T-helper 9 cell (primary cell): ENCODE results near the gene REL.
"Not testable (repeated sequence)": the region's sequence is repeated elsewhere in the genome, so short reads cannot be mapped to it uniquely, and the experiment has no call there.

Experiments used
- DNase-seq: peaks from one replicate; pipeline ENCODE4 v3.0.0-alpha.2; 2020

The REL gene

DNA sequence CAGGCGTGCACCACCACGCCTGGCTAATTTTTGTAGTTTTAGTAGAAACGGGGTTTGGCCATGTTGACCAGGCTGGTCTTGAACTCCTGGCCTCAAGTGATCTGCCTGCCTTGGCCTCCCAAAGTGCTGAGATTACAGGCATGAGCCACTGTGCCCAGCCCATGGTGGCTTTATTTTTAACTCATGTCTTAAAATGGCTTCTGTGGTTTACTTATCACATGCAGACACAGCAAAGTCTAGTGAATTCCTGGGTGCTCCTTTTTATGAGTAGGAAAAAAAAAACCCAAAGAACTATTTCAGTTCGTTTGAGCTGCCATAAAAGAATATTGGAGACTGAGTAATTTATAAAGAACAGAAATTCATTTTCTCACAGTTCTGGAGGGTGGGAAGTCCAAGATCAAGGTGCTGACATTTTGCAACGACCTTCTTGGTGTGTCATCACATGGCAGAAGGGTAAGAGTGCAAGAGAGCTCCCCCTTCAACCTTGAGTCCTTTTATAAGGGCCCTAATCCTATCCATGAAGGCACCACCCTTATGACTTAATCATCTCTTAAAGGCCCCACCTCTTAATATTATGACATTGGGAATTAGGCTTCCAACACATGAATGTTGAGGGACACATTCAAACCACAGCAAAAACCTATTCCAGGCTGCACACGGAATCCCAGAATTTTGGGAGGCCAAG lies 12.6 kb upstream of the REL start:
- no peak for DNase-seq

DNA sequence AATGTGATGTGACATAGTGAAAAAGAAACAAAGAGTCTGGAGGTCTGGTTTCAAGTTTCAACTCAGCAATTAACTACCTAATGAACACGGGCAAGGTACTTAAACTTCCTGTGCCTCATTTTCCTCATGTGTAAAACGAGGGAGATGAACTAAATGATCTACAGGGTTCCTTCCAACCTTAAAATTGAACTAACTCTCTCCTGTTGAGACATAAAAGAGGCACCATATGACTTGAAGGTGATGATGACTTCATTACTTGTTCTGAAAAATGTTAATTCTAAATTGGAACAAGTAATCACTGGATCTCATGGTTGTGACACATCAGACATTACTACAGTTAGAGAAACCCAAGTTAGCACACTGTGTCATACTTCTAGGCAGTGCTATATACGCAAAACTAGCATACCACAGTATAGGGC lies 8.9 kb upstream of the REL start:
- no peak for DNase-seq

DNA sequence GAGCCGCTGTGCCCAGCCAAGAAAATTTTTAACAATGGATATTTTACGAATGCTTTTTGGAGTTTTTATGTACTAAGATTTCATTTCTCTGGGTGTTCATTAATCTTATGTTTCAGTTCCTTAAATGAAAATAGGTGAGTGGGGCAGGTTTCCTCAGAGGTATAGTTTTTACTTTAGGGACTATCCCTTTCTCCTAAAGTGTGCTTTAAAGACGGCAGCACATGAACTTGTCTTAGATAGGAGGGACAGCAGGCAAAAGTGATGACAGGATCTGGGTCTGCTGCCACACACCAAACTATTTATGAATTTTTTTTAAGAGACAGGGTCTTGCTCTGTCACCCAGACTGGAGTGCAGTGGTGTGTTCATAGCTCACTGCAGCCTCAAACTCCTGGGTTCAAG lies 8.0 kb upstream of the REL start:
- no peak for DNase-seq

DNA sequence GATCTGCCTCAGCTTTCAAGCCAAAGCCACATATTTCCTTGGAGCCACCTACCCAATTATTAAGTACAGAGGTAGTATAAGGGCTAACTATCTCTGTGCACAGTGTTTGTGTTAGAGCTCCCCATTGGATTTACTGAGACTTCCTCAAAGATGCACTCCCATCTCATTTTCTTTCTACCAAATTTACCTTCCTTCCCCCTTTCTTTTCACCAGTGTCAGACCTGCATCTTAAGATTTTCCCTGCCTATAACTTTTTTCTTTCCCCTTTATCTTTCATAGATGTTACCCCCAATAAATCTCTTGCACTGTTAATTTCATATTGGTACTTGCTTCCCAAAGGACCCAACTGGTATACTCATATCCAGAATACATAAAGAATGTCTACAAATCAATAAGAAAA lies 5.9 kb upstream of the REL start:
- no peak for DNase-seq

DNA sequence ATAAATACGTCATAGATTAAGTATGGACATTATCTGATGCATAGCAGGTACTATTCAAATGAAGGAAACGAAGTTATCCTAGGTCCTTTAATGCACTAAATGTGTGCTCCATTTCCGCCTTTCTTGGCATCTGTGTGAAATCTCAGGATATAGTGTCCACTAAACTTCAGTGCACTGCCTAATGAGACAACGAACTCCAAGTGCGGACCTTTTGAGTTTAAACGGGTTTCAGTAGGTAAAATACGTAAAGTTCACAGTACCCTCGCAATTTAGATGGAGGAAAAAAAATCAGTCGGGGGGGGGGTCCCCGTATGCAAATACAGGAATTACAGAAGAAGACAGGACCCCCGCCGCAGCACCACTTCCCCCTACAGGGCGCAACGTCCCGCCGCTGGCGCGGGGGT lies 729 bp upstream of the REL start:
- DNase-seq: no peak

DNA sequence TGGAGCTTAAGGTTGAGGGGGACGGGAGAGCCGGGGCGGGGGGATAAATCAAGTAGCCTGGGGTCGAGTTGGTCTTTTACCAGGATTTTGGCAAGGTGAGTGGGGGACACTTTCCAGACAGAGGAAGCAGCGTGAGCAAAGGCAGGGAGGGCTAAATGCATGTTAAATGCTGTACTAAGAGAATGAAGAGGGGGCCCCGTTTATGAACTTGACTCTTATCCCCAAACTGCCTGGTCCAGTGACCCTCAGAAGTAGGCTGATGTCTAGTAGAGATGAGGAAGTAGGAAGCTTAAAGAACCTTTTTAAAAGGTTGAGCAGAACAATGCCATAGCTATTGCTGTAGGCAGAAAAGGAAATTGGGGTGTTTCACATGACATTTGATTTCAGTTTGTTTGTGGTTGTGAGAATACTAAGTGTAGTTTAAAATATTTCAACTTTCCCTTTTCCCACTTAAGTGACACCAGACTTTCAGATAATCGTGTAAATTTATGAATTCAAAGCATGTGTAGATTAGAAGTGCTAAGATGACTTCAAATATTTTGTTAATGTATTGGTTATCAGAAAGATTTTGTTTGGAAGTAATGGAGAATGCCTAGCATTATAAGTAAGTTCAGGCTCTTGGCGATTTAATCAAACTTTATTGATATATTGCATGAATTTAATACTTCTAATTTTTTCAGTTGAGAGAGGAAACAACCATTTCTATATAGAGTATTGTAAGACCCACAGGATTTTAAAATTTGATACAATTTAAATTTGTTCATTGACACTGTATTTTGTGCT lies 1.8 kb downstream of the REL start:
- DNase-seq: no peak

DNA sequence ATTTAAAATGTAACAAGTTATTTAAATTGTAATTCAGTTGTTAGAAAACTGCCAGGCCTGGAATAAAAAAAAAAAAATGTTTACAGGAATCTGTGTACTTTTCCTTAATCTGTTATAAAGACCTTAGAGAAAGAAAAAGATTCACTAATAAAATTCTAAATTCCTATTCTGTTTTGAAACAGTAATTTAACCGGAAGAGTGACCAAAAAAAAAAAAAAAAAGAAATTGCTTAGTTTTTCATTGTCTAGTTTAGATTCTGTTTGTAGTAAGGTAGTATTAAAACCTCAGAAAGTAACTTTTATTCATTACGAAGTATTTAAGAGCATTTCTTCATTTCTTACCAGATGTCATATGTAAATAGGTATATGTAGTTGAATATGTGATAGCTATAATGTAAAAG lies 2.5 kb downstream of the REL start:
- no peak for DNase-seq

DNA sequence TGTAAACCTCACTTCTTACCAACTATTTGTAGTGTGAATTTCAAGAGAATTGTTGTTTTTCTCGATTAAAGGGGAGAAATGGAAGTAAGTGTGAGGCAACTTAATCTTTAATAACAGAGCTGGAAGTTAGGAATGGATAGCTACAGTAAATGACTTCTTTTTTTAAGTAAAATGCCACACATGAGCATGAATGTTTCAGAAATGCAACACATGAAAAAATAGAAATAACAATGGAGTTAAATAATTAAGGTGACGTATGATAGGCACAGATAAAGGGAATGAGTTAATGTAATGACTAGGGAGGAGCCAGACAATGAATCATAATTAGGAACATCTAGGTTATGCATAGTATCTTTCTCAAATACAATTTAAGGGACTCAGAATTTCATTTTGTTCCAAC lies 3.4 kb downstream of the REL start:
- DNase-seq: no peak

DNA sequence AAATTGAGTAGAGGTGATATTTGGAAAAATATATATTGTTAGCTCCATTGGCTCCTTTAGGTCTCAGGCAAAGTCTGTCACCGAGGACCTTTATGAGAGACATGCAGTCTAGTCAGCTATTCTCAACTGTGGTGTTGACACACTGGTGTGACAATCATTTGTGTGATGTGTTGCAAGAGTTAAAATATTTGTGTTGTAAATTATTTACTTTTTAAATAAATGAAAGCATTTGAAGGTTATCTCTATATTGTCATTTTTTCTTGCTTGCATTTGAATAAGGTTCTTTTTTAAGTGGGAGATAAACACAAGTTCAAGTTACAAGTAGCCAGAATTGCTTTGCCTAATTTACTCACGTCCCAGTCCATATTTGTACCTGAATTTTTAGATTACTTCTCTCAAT lies 4.3 kb downstream of the REL start:
- DNase-seq: no peak

DNA sequence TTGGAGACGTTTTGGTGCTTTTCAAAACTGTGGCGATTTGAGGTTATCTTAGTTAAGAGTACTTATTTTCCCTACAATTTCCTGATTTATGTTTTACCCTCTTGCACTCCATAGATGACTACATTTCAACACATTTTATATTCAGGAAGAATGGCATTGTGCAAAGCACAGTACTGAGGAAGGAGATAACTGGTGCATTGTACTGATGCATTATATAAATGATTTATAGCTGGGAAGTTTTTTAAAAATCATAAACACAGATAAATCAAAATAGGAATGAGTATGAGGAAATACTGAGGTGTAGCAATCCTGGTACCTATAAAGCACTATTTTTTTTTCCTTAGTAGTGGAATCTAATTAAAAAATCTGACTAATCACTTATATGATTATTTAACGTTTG lies 5.6 kb downstream of the REL start:
- DNase-seq: no peak

DNA sequence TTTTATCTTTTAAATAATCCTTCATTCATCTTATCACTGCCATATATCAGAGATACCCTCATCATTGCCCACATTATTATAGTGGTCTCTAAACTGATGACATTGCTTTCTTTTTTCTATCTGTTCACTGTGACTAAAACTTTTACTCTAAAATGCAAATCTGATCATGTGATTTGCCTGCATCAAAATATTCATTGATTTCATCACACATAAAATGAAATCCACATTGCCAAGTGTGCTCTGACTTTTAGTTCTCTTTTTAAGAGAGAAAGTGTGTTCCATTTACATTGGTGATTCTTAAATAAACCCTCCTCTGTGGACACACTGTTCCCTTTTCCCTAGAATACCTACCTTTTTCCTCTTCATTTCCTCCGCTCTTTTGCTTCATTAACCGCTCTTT lies 7.5 kb downstream of the REL start:
- no peak for DNase-seq

DNA sequence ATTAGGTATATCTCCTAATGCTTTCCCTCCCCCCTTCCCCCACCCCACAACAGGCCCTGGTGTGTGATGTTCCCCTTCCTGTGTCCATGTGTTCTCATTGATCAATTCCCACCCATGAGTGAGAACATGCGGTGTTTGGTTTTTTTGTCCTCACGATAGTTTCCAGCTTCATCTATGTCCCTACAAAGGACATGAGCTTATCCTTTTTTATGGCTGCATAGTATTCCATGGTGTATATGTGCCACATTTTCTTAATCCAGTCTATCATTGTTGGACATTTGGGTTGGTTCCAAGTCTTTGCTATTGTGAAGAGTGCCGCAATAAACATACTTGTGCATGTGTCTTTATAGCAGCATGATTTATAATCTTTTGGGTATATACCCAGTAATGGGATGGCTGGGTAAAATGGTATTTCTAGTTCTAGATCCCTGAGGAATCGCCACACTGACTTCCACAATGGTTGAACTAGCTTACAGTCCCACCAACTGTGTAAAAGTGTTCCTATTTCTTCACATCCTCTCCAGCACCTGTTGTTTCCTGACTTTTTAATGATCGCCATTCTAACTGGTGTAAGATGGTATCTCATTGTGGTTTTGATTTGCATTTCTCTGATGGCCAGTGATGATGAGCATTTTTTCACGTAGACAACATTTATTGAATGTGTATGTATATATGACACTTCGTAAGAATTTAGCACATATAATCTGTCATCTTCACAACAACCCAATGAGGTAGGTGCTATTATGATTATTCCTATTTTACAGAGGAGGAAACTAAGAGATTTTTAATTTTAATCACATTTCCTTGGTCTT lies 8.4 kb downstream of the REL start:
- not testable (repeated sequence) for DNase-seq

DNA sequence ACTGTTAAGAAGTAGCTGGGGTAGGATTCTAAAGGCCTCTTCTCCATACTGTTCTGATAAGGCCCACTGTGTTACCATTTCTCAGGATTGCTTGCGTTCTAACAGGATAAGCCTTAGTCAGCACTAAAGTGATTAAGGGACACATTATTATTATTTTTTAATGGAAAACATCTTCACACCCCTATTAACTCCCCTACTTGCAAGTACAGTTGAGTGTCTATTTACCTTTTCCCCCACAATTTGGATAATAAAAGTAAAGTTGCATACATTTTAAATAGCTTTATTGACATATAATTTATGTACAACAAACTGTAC lies 9.0 kb downstream of the REL start:
- no peak for DNase-seq

DNA sequence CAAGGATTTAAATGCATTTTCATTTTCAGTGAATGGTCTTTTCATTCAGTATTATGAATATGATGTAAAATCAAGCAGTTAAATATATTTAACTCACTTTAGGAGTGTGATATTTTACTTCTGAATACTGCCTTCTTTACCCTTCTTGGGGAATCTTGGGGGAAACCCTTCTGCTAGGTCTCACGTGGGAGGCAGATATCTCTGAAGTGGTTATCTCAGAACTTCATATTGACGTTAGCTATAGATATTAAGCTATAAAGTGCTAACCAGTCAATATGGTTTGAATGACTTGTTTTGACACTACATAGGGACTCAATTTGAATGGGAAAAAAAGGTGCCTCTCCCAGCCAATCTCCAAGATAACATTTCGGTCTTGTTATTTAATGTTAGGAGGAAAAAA lies 9.8 kb downstream of the REL start:
- DNase-seq: no peak

DNA sequence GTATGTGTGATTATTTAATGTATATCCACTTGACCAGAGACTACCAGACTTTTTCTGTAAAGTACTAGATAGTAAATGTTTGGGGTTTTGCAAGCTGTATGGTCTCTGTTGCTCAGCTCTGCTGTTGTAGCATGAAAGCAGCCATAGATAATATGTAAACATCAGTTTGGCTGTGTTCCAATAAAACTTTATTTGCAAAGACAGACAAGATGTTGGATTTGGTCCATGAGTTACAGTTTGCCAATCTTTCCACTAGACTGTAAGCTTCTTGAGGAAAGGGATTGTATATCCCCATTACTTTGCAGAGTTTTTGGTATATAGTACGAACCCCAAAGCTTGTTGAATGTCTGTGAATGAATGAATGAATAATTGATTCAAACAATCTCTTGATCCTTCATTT lies 17.2 kb downstream of the REL start:
- DNase-seq: no peak

DNA sequence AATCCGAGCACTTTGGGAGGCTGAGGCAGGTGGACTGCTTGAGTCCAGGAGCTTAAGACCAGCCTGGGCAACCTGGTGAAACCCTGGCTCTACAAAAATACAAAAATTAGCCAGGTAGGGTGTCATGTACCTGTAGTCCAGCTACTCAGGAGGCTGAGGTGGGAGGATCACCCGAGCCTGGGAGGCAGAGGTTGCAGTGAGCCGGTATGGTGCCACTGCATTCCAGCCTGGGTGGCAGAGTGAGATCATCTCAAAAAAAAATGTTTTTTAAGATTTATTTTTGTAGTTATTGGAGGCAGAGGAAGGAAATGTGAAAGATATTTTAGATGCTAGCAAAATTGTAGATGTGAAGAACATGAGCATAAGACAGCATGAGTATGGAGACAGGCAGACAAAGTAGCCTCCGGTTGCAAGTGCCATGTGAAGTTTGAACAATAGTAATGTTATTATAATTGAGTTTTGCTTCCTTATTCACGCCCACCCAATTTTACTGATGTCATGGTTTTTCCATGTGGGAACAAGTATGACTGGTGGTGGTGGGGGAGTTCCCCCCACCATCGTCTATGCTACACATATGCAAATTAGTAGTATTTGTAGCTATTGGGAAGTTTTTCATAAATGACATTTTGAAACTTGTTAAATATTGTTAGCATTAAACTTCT lies 18.0 kb downstream of the REL start:
- no peak for DNase-seq

DNA sequence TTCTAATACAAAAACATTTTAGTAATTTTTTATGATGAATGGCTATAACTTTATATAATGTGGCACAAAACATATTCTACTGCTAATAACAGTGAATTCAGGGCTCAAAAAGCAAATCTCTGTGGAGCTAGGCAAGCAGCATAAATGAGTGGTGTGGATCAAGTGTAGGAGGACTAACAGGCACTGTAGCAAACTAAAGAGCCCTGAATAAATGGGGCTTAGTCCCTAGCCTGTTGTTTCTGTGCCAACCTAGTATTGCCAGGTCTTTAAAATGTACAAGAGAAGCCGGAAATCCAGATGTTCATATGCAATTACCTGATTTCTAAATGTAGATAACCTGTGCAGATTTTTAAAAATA lies 18.5 kb downstream of the REL start:
- no peak for DNase-seq

DNA sequence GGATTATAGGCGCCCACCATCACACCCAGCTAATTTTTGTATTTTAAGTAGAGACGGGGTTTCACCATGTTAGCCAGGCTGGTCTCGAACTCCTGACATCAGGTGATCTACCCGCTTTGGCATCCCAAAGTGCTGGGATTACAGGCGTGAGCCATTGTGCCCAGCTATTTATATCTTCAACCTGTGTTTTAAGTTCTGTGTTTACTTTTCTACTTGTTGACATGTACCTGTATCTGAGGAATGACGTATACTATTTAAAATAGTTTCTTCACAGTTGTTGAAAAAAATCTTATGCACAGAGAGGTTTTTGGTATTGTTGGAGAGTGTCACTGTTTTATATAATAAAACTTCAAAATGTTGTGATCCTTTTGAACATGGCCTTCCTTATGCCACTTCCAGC lies 19.9 kb downstream of the REL start:
- DNase-seq: not testable (repeated sequence)

DNA sequence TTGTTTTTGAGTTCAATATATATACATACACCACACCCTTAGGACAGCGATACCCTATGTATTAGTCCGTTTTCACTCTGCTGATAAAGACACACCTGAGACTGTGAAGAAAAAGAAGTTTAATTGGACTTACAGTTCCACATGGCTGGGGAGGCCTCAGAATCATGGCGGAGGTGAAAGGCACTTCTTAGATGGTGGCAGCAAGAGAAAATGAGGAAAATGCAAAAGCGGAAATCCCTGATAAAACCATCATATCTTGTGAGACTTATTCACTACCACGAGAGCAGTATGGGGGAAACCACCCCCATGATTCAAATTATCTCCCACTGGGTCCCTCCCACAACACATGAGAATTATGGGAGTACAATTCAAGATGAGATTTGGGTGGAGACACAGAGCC lies 24.5 kb downstream of the REL start:
- not testable (repeated sequence) for DNase-seq

DNA sequence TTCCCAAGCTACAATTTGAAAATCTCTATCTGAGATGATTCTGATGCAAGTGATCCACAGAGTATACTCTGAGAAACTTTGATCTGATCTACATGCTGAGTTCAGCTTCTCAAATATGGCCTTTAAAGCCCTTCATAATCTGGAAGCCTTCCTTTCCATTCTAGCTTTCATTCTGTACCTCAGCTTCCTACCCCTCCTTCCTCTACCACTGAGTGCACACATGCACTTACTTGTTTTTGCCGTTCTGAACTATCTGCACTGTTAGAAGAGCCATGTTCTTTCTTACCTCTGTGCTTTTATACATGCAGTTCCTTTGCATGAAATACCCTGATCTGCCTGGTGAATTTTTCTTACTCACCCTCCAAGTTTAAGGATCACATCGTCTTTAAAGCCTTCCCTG lies 25.0 kb downstream of the REL start:
- no peak for DNase-seq

DNA sequence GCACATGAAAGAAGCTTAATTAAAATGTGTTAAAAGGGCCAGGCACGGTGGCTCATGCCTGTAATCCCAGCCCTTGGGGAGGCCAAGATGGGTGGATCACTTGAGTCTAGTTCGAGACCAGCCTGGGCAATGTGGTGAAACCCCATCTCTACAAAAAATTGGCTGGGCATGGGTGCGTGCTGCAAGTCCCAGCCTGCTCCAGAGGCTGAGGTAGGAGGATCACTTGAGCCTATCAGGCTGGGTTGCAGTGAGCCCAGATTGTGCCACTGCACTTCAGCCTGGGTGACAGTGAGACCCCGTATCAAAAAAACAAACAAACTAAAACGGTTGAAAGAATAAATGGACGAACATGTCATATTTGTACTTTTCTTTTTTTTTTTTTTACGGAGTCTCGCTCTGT lies 26.0 kb downstream of the REL start:
- DNase-seq: no peak

DNA sequence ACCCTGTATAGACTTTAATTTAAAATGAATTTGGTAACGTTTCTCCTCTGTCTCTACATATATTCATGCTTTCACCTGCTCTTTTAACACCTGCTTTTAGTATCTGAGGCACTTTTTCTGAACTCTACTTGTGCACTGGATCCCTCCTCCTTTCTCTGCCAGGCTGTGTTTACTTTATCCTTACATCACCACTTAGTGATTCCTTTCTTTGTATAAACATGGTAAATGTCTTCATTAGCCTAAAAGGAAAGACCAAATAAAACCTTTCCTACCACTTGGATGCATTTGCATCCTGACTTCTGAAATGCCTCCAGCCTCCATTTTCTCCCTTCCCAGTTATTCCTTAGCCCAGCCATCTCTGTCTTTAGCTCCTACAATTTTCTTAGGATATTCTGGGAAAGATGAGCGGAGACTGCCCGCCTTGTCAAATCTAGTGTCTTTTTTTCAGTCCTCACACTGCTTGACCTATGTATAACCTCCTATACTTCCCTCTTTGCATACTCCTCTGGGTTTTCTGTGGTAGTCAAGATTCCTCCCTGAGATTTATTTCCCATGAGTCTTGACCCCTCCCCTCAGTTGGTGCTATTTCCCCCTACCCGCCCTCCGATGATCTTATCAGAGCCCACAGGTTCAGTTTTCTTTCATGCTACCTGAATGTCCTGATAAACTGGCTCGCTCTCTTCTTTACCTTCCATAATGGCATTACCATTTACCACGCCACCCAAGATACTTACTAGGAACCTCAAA lies 44.8 kb downstream of the REL start:
- no peak for DNase-seq
